H1 (cell line): ENCODE data around the gene IL6ST. TPM values are rescaled to one million over a fixed set of nuclear protein-coding genes. Genes with fewer than 3 reads are reported as not detected.

Experiments
- CBX5 ChIP-seq: fragments of 300-800, 300-1000 bp; sonication (generic); IDR thresholded peaks from 2 replicates; pipeline ENCODE4 v1.7.1; 2016; ENCODE audit warnings: antibody characterized with exemption, low read length, low read depth
- HDAC2 ChIP-seq, 2 experiments: fragments of 300-600 bp in 1 of 2; sonication (generic) in 1 of 2; IDR thresholded peaks; 2 replicates each; pipeline ENCODE4 v1.6.1; 2011 to 2012; ENCODE audit warnings: low read depth in 2 of 2, low read length in 2 of 2, mild to moderate bottlenecking in 2 of 2, moderate library complexity in 2 of 2, borderline replicate concordance in 1 of 2, inconsistent platforms in 1 of 2
- KDM4A ChIP-seq: IDR thresholded peaks from one replicate; pipeline ENCODE4 v1.7.1; 2012; ENCODE audit warnings: low read depth, mild to moderate bottlenecking, moderate library complexity, low read length, inconsistent platforms; ENCODE audit not compliant: severe bottlenecking
- NANOG ChIP-seq: IDR thresholded peaks from 2 replicates; pipeline ENCODE4 v1.6.1; 2011; ENCODE audit warnings: low read length, low read depth, mild to moderate bottlenecking, inconsistent platforms; ENCODE audit not compliant: insufficient read depth, poor library complexity, severe bottlenecking
- POLR2AphosphoS5 ChIP-seq: IDR thresholded peaks from 2 replicates; pipeline ENCODE4 v1.6.1; 2011; ENCODE audit warnings: low read depth, low read length
- polyA plus RNA-seq, 7 experiments: library from polyadenylated mRNA; depleted of rRNA in 3 of 7; stranded (reverse) in 5 of 7; unstranded in 2 of 7; fragments of >200 nt in 5 of 7; fragments of 200-250 nt in 2 of 7; gene quantifications; 1 replicate in 5 of 7; 2 replicates in 1 of 7; 4 replicates in 1 of 7; pipeline versions ENCODE4 v1.2.1 to v1.2.3, GENCODE V29; 2011 to 2013; ENCODE audit warnings: missing spikeins in 2 of 7, mixed read lengths in 2 of 7
- total RNA-seq: library from RNA; stranded (reverse); fragmentation: NEBNext Ultra II Directional; extraction: Animal tissue kit (Norgen Biotek cat#: 25700); gene quantifications from 2 replicates; pipeline ENCODE4 v1.2.1, GENCODE V29; 2021
- TF ChIP-seq, protein P1 (sequence below): fragments of 300-600 bp; sonication (generic); IDR thresholded peaks from 2 replicates; pipeline ENCODE4 v1.7.1; 2012; ENCODE audit warnings: low read length, moderate library complexity, mild to moderate bottlenecking, inconsistent platforms; ENCODE audit not compliant: insufficient replicate concordance
- TF ChIP-seq, protein P2 (sequence below), 3 experiments: IDR thresholded peaks; 1 replicate in 2 of 3; 2 replicates in 1 of 3; pipeline versions ENCODE4 v1.5.1 to v1.6.1; 2011; ENCODE audit warnings: low read length in 3 of 3, mild to moderate bottlenecking in 3 of 3, inconsistent platforms in 2 of 3, low read depth in 1 of 3, moderate library complexity in 1 of 3; ENCODE audit not compliant: insufficient read depth in 1 of 3; ENCODE audit errors: control extremely low read depth in 1 of 3

Gene IL6ST
- total and polyA plus RNA-seq, 2 of the 8 experiments (the other 6 are each of a cell fraction or from before 2014, with no cell fraction given): 1.4 to 11.1 TPM

DNA sequence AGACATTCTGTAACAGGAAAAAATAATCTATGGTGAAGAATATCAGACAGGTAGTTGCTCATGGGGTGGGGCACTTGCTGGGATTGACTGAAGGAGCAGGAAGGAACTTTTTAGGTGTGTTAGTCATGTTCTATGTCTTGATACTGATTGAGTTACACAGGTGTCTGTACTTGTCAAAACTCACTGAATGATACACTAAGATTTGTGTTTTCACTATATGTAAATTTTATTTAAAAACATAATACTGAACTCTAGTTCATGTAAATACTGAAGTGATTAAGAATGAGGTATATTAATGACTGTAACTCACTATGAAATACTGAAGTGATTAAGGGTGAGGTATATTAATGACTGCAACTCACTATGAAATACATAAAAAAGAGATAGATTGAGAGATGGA, 28.5 kb downstream of the IL6ST start (continued):
- TF ChIP-seq, protein P1, sequence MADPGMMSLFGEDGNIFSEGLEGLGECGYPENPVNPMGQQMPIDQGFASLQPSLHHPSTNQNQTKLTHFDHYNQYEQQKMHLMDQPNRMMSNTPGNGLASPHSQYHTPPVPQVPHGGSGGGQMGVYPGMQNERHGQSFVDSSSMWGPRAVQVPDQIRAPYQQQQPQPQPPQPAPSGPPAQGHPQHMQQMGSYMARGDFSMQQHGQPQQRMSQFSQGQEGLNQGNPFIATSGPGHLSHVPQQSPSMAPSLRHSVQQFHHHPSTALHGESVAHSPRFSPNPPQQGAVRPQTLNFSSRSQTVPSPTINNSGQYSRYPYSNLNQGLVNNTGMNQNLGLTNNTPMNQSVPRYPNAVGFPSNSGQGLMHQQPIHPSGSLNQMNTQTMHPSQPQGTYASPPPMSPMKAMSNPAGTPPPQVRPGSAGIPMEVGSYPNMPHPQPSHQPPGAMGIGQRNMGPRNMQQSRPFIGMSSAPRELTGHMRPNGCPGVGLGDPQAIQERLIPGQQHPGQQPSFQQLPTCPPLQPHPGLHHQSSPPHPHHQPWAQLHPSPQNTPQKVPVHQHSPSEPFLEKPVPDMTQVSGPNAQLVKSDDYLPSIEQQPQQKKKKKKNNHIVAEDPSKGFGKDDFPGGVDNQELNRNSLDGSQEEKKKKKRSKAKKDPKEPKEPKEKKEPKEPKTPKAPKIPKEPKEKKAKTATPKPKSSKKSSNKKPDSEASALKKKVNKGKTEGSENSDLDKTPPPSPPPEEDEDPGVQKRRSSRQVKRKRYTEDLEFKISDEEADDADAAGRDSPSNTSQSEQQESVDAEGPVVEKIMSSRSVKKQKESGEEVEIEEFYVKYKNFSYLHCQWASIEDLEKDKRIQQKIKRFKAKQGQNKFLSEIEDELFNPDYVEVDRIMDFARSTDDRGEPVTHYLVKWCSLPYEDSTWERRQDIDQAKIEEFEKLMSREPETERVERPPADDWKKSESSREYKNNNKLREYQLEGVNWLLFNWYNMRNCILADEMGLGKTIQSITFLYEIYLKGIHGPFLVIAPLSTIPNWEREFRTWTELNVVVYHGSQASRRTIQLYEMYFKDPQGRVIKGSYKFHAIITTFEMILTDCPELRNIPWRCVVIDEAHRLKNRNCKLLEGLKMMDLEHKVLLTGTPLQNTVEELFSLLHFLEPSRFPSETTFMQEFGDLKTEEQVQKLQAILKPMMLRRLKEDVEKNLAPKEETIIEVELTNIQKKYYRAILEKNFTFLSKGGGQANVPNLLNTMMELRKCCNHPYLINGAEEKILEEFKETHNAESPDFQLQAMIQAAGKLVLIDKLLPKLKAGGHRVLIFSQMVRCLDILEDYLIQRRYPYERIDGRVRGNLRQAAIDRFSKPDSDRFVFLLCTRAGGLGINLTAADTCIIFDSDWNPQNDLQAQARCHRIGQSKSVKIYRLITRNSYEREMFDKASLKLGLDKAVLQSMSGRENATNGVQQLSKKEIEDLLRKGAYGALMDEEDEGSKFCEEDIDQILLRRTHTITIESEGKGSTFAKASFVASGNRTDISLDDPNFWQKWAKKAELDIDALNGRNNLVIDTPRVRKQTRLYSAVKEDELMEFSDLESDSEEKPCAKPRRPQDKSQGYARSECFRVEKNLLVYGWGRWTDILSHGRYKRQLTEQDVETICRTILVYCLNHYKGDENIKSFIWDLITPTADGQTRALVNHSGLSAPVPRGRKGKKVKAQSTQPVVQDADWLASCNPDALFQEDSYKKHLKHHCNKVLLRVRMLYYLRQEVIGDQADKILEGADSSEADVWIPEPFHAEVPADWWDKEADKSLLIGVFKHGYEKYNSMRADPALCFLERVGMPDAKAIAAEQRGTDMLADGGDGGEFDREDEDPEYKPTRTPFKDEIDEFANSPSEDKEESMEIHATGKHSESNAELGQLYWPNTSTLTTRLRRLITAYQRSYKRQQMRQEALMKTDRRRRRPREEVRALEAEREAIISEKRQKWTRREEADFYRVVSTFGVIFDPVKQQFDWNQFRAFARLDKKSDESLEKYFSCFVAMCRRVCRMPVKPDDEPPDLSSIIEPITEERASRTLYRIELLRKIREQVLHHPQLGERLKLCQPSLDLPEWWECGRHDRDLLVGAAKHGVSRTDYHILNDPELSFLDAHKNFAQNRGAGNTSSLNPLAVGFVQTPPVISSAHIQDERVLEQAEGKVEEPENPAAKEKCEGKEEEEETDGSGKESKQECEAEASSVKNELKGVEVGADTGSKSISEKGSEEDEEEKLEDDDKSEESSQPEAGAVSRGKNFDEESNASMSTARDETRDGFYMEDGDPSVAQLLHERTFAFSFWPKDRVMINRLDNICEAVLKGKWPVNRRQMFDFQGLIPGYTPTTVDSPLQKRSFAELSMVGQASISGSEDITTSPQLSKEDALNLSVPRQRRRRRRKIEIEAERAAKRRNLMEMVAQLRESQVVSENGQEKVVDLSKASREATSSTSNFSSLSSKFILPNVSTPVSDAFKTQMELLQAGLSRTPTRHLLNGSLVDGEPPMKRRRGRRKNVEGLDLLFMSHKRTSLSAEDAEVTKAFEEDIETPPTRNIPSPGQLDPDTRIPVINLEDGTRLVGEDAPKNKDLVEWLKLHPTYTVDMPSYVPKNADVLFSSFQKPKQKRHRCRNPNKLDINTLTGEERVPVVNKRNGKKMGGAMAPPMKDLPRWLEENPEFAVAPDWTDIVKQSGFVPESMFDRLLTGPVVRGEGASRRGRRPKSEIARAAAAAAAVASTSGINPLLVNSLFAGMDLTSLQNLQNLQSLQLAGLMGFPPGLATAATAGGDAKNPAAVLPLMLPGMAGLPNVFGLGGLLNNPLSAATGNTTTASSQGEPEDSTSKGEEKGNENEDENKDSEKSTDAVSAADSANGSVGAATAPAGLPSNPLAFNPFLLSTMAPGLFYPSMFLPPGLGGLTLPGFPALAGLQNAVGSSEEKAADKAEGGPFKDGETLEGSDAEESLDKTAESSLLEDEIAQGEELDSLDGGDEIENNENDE: no peak
- TF ChIP-seq POLR2AphosphoS5 (no peak), KDM4A (no peak), HDAC2 (IDR thresholded peaks at IDR 0.05; ENCODE audit: borderline replicate concordance in 1 of 2, low read depth in 2 of 2, low read length in 2 of 2) (no peak), NANOG (no peak), CBX5 (no peak)
- TF ChIP-seq, protein P2, sequence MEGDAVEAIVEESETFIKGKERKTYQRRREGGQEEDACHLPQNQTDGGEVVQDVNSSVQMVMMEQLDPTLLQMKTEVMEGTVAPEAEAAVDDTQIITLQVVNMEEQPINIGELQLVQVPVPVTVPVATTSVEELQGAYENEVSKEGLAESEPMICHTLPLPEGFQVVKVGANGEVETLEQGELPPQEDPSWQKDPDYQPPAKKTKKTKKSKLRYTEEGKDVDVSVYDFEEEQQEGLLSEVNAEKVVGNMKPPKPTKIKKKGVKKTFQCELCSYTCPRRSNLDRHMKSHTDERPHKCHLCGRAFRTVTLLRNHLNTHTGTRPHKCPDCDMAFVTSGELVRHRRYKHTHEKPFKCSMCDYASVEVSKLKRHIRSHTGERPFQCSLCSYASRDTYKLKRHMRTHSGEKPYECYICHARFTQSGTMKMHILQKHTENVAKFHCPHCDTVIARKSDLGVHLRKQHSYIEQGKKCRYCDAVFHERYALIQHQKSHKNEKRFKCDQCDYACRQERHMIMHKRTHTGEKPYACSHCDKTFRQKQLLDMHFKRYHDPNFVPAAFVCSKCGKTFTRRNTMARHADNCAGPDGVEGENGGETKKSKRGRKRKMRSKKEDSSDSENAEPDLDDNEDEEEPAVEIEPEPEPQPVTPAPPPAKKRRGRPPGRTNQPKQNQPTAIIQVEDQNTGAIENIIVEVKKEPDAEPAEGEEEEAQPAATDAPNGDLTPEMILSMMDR (IDR thresholded peaks at IDR 0.05; ENCODE audit: control extremely low read depth in 1 of 3, insufficient read depth in 1 of 3, low read depth in 1 of 3, low read length in 3 of 3): no peak
